T-helper 1 cell treated with Interleukin-12 subunit alpha and Interleukin-12 subunit beta and Interleukin-4 antibody, amounts not matched to agents 30 μg/mL and 1 μg/mL, for 36 hours (primary cell): Measurements from ENCODE around the gene TRAPPC5.

ENCODE experiments used
- H3K27ac Mint-ChIP-seq: one replicate; pipeline ENCODE4 v1.8.0; 2021; ENCODE audit warnings: mild to moderate bottlenecking, mixed read lengths
- H3K27me3 Mint-ChIP-seq: one replicate; pipeline ENCODE4 v1.8.0; 2021; ENCODE audit warnings: low read depth, mixed read lengths
- H3K36me3 Mint-ChIP-seq: one replicate; pipeline ENCODE4 v1.8.0; 2021; ENCODE audit warnings: low read depth, mixed read lengths
- H3K4me1 Mint-ChIP-seq: one replicate; pipeline ENCODE4 v1.8.0; 2021; ENCODE audit warnings: low read depth, mixed read lengths
- H3K4me3 Mint-ChIP-seq: one replicate; pipeline ENCODE4 v1.8.0; 2021; ENCODE audit warnings: mild to moderate bottlenecking, moderate library complexity, mixed read lengths
- H3K9me3 Mint-ChIP-seq: one replicate; pipeline ENCODE4 v1.8.0; 2021; ENCODE audit warnings: mixed read lengths

TRAPPC5 gene

GRCh38 chr19:7734220-7735203, 53.9 kb downstream of the TRAPPC5 start:
- Mint-ChIP-seq H3K4me1 (no peaks in the 10 kb centered on the region), H3K27ac (no peak overlapping the region), H3K27me3 (peaks cover 44% of the 10 kb centered on the region)

GRCh38 chr19:7736148-7736547, 55.5 kb downstream of the TRAPPC5 start:
- H3K27ac Mint-ChIP-seq, result no peak overlapping the region
- H3K36me3 Mint-ChIP-seq, result no peaks in the 10 kb centered on the region
- H3K27me3 Mint-ChIP-seq, result peaks cover 34% of the 10 kb centered on the region
- no peaks in the 10 kb centered on the region for H3K4me1 Mint-ChIP-seq
- no peaks in the 10 kb centered on the region for H3K9me3 Mint-ChIP-seq
- no peak overlapping the region for H3K4me3 Mint-ChIP-seq

More at GRCh38 chr19:7734220-7735203, 53.9 kb downstream of the TRAPPC5 start:
- no peaks in the 10 kb centered on the region for H3K9me3 Mint-ChIP-seq
- H3K4me3 Mint-ChIP-seq, result no peak overlapping the region
- no peaks in the 10 kb centered on the region for H3K36me3 Mint-ChIP-seq

GRCh38 chr19:7737215-7737614, 56.6 kb downstream of the TRAPPC5 start:
- Mint-ChIP-seq H3K27ac (no peak overlapping the region), H3K27me3 (peaks cover 24% of the 10 kb centered on the region), H3K36me3 (no peaks in the 10 kb centered on the region), H3K9me3 (no peaks in the 10 kb centered on the region), H3K4me3 (no peak overlapping the region), H3K4me1 (no peaks in the 10 kb centered on the region)
